HL-60 (cell line): ENCODE data around the gene ZBTB2.
"Not testable (repeated sequence)": the region's sequence is repeated elsewhere in the genome, so short reads cannot be mapped to it uniquely, and the experiment has no call there.

Experiments used
- DNase-seq, 2 experiments: peaks; one replicate each; pipeline ENCODE4 v3.0.0-alpha.2; 2010 to 2020; ENCODE audit warnings: low read depth in 1 of 2, low spot score in 1 of 2
- H3K27ac ChIP-seq: fragments of 250-450 bp; sonication (Bioruptor Pico); replicated peaks from 2 replicates; pipeline ENCODE4 v1.5.1; 2020; ENCODE audit warnings: mild to moderate bottlenecking, moderate library complexity
- H3K27me3 ChIP-seq: fragments of 250-450 bp; sonication (Bioruptor Pico); 2 replicates; pipeline ENCODE4 v1.5.1; 2021; ENCODE audit warnings: mild to moderate bottlenecking, moderate library complexity; ENCODE audit not compliant: insufficient read depth, poor library complexity, severe bottlenecking
- H3K4me3 ChIP-seq: replicated peaks from 2 replicates; pipeline ENCODE4 v1.5.1; 2011; ENCODE audit warnings: mild to moderate bottlenecking, control low read depth, low read length; ENCODE audit not compliant: insufficient read depth
- GABPA ChIP-seq: IDR thresholded peaks from 2 replicates; pipeline ENCODE4 v1.6.1; 2012; ENCODE audit warnings: low read depth
- POLR2AphosphoS5 ChIP-seq: IDR thresholded peaks from 2 replicates; pipeline ENCODE4 v1.6.1; 2012; ENCODE audit warnings: low read depth
- REST ChIP-seq: IDR thresholded peaks from 2 replicates; pipeline ENCODE4 v1.6.1; 2012; ENCODE audit warnings: low read depth; ENCODE audit not compliant: insufficient replicate concordance
- SPI1 ChIP-seq: IDR thresholded peaks from 2 replicates; pipeline ENCODE4 v1.6.1; 2012; ENCODE audit warnings: low read depth, mild to moderate bottlenecking, borderline replicate concordance
- TF ChIP-seq, protein P1 (sequence below): IDR thresholded peaks from one replicate; pipeline ENCODE4 v1.5.1; 2011; ENCODE audit warnings: low read length, control low read depth, inconsistent platforms; ENCODE audit not compliant: insufficient read depth

Gene ZBTB2

GRCh38 chr6:151350442-151351145 is 40.8 kb downstream of the ZBTB2 start:
- no peak for DNase-seq
- peaks cover 16% of the 10 kb centered on the region for H3K27me3 ChIP-seq
- no peak overlapping the region for H3K4me3 ChIP-seq
- no peak overlapping the region for H3K27ac ChIP-seq
- TF ChIP-seq, protein P1, sequence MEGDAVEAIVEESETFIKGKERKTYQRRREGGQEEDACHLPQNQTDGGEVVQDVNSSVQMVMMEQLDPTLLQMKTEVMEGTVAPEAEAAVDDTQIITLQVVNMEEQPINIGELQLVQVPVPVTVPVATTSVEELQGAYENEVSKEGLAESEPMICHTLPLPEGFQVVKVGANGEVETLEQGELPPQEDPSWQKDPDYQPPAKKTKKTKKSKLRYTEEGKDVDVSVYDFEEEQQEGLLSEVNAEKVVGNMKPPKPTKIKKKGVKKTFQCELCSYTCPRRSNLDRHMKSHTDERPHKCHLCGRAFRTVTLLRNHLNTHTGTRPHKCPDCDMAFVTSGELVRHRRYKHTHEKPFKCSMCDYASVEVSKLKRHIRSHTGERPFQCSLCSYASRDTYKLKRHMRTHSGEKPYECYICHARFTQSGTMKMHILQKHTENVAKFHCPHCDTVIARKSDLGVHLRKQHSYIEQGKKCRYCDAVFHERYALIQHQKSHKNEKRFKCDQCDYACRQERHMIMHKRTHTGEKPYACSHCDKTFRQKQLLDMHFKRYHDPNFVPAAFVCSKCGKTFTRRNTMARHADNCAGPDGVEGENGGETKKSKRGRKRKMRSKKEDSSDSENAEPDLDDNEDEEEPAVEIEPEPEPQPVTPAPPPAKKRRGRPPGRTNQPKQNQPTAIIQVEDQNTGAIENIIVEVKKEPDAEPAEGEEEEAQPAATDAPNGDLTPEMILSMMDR, result no peak
- no peak for TF ChIP-seq POLR2AphosphoS5
- TF ChIP-seq REST, result no peak
- TF ChIP-seq SPI1, result no peak
- no peak for TF ChIP-seq GABPA

GRCh38 chr6:151349651-151350270 is 41.6 kb downstream of the ZBTB2 start:
- H3K27me3 ChIP-seq, result peaks cover 16% of the 10 kb centered on the region
- H3K4me3 ChIP-seq, result peak overlapping the region; percentile 34
- DNase-seq, result no peak
- TF ChIP-seq GABPA (no peak), REST (peak; percentile 87)
- H3K27ac ChIP-seq, result no peak overlapping the region

GRCh38 chr6:151342750-151343149 is 48.6 kb downstream of the ZBTB2 start:
- not testable (repeated sequence) for DNase-seq, H3K27ac ChIP-seq, H3K4me3 ChIP-seq, H3K27me3 ChIP-seq

DNA sequence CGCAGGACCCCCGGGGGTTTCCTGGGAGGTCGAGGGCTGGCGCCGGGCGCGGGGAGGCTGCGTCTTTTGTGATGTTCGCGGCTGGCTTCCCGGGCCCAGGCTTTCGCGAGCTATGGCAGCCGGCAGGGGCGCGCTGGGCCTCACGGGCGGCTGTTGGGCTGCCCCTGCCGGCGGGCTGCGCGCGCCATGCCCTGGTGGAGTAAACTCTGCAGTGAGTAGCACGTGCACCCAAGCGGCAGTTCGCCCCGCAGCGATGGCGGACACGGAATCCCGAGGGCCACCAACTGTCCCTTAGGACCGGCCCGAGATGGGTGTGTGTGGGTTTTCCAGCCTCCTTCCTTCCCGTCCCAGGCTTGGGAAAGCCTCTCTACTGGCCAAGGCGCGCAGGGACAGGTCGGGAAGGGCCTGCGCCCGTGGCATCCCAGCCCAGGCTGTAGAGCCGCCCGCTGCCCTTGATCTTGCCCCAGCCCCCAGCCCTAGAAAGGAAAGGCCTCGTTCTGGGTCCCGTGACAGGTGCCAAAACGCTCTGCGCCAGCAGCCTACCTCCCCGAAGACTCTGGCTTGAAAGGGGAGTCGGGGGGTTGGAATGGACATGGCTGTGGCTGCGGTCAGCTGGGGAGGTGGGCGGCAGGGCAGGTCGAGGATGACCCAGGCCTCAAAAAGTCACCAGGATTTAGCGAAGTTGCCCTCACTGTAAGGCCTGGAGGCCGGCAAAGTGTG is 49.7 kb downstream of the ZBTB2 start:
- no peak for DNase-seq
- no peak for TF ChIP-seq REST
- TF ChIP-seq, protein P1, result no peak
- TF ChIP-seq POLR2AphosphoS5, result no peak
- Histone ChIP-seq H3K27me3 (no peaks in the 10 kb centered on the region), H3K27ac (no peak overlapping the region), H3K4me3 (no peak overlapping the region)
